CD4-positive, alpha-beta T cell treated with Interleukin-1 beta for 1 hour (primary cell): ENCODE measurements around the gene FOXC1.

Experiments
- DNase-seq, 2 donors: peaks; one replicate each; pipeline ENCODE4 v3.0.0-alpha.2; 2020 to 2022

The FOXC1 gene

DNA sequence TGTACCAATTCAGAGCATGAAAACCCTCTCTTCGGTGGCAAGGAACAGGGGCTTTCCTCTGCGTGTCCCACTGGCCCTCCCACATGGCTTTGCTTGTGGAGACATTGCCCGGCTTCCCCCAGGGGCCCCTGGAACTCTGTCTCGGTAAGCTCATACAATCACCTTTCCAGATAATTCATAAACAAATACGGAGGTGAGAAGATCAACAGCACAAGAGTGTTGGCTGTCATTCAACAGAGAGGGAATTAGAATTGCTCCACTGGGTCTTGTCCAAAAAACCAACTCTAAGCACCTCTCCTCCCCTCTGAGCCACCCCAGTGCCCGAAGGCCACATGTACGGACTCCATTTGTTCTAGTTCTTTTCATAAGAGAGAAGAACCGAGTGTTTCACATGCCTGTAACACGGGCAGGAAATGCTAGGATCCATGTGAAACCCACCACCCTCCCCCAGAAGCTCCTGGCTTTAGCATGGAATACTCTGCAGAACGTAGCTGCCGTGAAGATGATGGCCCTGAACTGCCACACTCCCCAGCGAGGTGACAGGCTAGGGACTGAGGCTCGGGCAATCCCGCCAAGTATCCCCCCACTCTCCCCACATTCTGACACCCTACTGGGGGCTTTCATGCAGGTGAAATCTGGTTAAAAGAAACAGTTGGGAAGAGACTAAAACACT, 24.6 kb upstream of the FOXC1 start:
- no peak for DNase-seq

DNA sequence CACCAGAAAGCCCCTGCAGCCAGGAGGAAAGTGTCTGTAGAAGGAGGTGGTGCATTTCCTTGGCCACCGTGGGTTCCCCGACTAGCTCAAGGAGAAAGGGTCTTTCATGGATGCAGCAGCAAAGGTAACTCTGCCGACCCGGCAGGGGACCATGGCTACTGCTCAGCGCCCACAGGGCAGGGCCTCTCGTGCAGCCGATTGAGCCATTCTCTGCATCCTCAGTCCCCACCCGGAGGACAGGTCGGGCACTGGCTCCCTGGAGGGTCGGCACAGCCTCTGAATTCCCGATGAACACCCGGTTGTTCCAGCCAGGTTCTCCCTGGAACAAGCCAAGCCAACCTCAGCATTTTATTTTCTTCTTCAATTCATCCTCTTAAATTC, 24.1 kb upstream of the FOXC1 start:
- DNase-seq = no peak

- no peak for DNase-seq
Observed at GRCh38 chr6:1586256-1586655, 23.5 kb upstream of the FOXC1 start.

- DNase-seq = no peak
Observed at GRCh38 chr6:1586861-1587450, 22.8 kb upstream of the FOXC1 start.

DNA sequence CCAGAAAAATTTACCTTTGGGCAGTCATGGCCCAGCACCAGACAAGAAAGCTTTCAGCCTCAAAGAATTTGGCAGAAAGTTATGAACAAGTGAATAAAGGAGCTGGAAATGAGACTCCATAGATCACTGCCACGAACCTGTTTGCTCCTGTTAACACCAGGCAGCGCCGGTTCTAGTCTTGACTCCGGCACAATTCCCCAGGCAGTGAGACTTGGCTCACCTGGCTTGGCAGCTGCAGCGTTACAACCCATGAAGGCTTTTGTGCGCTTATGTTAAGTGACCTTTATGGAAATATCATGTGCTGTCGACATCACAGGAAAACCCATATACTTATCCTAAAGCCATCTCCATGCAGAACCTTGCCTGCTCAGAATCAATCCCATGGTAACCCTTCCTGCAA, 22.2 kb upstream of the FOXC1 start:
- DNase-seq = no peak

DNA sequence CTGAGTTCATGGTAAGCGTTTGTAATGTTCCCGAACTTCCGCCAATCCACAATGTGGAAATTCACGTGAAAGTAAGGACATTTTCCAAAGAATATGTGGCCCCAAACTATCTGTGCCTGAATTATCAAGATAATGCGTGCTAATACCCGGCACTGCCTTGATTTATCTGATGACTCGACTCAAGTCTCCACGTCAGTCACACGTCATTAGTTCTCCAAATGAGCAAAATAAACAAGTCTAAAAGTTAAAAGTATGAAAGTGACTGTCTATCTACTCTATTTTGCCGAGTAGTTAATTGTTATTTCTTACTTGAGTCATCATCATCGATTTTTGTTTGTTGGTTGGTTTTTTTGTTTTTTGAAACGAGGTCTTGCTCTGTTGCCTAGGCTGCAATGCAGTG, 21.7 kb upstream of the FOXC1 start:
- DNase-seq = no peak

DNA sequence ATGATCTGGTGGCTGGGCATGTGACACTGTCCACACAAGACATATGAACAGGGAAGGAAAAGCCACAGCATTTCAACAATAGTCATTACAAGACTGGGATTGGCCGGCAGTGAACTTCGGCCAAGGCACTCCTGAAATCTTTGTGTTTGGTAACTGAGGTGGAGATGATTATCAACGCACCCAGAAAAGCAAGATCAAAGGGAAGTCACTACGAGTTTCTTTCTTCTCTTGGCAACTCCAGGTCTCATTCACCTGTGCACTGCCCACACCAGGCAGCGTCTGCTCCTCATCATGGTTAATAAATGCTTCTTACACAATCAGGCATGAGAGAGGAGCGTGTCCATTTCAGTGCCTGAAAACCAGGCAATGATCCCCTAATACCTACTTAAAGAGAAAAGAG, 20.5 kb upstream of the FOXC1 start:
- DNase-seq = no peak

GRCh38 chr6:1590580-1590979, 19.1 kb upstream of the FOXC1 start:
- no peak for DNase-seq

- no peak for DNase-seq
Observed at GRCh38 chr6:1591243-1591642, 18.5 kb upstream of the FOXC1 start.

GRCh38 chr6:1591926-1592325, 17.8 kb upstream of the FOXC1 start:
- no peak for DNase-seq

DNA sequence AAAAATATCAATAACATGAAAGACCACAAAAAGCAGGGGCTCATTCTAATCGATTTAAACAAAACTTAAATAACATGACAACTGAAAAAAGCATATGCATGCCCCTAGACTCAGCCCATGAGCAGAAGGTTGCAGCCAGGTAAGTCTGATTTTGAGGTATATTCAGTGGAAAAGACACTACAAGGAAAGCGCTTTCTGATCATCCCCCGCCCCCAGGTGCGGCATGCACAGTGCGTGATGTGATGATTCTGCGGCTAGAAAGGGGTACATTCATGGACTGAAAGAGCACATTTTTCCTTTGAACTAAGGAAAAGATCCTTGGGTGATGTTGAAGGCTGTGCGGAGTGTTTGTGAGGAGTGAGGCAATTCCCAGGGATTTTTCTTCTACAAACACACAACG, 16.9 kb upstream of the FOXC1 start:
- no peak for DNase-seq

GRCh38 chr6:1593286-1593957, 16.3 kb upstream of the FOXC1 start:
- no peak for DNase-seq

DNA sequence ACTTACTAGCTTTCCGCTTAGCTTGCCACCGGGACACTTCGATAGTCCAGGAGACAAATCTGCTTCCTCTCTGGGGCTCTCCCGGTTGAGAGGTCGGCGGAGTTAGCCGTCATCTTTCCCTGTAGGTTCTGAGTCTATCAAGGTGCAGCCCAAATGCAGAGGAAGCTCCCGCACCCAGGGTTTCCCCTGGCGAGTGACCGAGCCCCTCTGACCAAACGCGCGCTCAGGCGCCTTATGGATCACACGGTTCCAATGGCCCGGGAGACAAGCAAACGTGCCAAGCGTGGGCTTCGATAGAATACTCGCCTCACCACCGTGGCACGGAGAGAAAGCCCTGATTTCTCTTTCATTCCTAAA, 15.8 kb upstream of the FOXC1 start:
- DNase-seq = no peak

GRCh38 chr6:1594445-1595200, 15.1 kb upstream of the FOXC1 start:
- no peak for DNase-seq

DNA sequence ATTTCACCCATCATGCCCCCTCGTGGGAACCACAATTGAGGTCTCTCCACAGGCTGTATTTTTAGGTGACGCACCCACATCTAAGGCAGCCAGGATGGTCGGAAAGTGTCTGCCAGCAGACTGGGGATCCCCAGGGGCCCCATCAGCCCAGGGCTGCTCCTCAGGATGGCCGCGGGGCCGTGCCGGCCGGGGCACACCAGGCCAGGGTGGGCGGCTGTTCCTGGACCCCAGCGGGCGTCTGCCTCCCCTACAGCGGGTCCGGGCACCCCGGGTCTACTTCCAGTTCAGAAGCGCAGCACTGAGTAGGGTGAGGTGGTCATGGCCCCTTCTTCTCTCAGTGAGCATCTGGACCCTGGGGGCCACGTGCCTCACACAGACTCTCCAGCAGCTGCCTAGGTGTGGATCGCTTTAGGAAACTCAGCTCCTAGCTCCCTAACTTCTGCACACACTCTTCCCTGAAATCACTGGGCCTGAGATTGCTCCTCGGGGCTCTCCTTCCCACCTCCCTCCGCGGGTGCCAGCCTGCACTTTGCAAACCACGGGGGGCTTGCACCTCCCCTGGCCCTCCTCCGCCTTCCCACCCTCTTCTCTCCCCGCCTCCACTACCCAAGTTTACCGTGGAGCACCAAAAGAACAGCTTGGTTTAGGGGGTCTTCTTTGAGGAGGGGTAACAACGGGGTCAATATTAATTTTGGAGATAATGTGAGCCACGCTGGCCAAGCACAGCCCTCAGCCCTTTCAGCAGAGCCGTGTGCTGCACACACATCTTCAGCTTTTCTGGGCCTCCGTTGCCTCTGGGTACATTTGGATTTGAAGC, 14.2 kb upstream of the FOXC1 start:
- DNase-seq = no peak

- DNase-seq = peak; percentile 60 to 68
Observed at GRCh38 chr6:1596088-1596852, 13.4 kb upstream of the FOXC1 start.

- DNase-seq = no peak
Observed at GRCh38 chr6:1597121-1597744, 12.5 kb upstream of the FOXC1 start.

DNA sequence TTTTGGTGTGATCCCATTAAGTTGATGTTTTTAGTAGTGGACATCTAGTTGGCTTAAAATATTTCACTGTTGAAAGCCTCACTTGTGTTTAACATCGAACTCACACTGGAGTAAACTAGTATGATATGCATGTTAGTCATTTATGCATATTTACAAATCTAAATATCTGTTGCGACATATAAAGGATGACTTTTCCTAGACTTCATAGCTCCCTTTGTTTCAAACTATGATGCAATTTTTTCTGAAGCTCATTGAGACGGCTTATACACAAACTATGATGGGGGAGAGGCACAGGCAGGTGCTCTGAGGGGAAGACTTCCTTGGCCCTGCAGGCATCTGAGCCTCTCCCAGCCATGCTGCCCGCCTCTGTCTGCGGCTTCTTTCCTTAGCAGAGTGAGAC, 11.8 kb upstream of the FOXC1 start:
- no peak for DNase-seq

DNA sequence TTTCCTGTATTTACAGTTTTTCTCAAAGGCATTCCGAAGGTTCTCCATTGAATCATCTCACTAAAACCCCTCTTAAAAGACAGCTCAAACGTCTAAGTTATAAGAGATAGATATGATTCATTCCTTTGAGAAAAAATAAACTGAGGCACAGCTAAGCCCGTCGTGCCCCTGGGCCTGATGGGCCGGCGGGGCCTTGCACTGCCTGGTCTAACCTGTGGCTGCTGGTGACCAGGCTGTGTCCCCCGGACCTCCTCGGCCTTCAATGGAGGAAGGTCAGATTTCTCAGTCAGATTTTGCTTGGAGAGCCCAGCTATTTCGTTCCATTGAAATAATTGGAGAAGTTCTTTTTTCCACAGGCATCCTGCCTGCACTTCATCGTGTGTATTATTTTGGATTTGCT, 11.3 kb upstream of the FOXC1 start:
- DNase-seq = no peak

DNA sequence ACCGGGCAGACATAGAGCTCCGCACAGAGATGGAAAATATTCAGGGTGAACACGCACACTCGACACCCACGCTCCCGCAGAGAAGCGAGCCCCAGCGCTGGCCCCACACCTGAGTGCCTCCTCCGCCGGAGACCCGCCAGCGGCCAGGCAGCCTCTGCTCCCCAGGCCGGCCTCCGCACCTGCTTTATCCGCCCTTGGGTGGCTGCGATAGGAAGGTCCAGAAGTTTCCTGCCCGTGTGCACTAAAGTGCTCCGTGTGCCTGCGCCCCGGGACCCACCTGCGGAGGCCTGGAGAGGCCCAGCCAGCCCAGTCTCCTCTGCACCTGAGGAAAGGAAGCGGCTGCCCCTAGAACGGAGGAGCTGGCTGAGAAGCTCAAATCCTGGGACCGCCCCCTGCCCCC, 10.8 kb upstream of the FOXC1 start:
- DNase-seq = no peak

- DNase-seq = no peak
Observed at GRCh38 chr6:1599469-1599868, 10.2 kb upstream of the FOXC1 start.
